Kidney (tissue), 14 donors: ENCODE results near the gene STAB2. TPM values are rescaled to one million over a fixed set of nuclear protein-coding genes. Genes with fewer than 3 reads are reported as not detected.

Experiments used
- DNase-seq, 5 donors: peaks; one replicate each; pipeline ENCODE4 v3.0.0-alpha.2; 2013 to 2020
- FAIRE-seq: peaks from 2 replicates; lab custom pipeline; 2012; peaks lifted over from hg19 to GRCh38; lab: Jason Lieb, UNC
- H3K27ac ChIP-seq, 2 donors: one replicate each; pipeline ENCODE4 v1.7.0; 2013; ENCODE audit warnings: low read depth in 2 of 2, low read length in 2 of 2, inconsistent platforms in 1 of 2
- H3K27me3 ChIP-seq: one replicate; pipeline ENCODE4 v1.7.1; 2013; ENCODE audit warnings: low read length, inconsistent platforms; ENCODE audit not compliant: control insufficient read depth, insufficient read depth
- H3K36me3 ChIP-seq, 3 donors: one replicate each; pipeline versions ENCODE4 v1.7.0 to v1.7.1; 2013; ENCODE audit warnings: low read length in 3 of 3, control low read depth in 1 of 3, inconsistent platforms in 1 of 3; ENCODE audit not compliant: insufficient read depth in 3 of 3, control insufficient read depth in 2 of 3
- H3K4me1 ChIP-seq, 3 donors: one replicate each; pipeline versions ENCODE4 v1.7.0 to v1.7.1; 2013; ENCODE audit warnings: low read length in 3 of 3, inconsistent platforms in 1 of 3, low read depth in 1 of 3; ENCODE audit not compliant: control insufficient read depth in 2 of 3, insufficient read depth in 2 of 3
- H3K4me3 ChIP-seq, 3 donors: one replicate each; pipeline versions ENCODE4 v1.7.0 to v1.8.1; 2013; ENCODE audit warnings: low read length in 3 of 3, control low read depth in 1 of 3, inconsistent platforms in 1 of 3
- H3K9ac ChIP-seq, 3 donors: one replicate each; pipeline versions ENCODE4 v1.7.0 to v1.7.1; 2013; ENCODE audit warnings: low read length in 3 of 3, control low read depth in 1 of 3, inconsistent platforms in 1 of 3
- H3K9me3 ChIP-seq, 3 donors: one replicate each; pipeline versions ENCODE4 v1.7.0 to v1.7.1; 2013; ENCODE audit warnings: low read length in 3 of 3, control low read depth in 1 of 3, inconsistent platforms in 1 of 3; ENCODE audit not compliant: control insufficient read depth in 2 of 3, insufficient read depth in 1 of 3
- intact Hi-C: fragments of 100-400 bp; cut with DNase I; formaldehyde crosslinking; loops from one replicate; pipeline ENCODE4 v1.11.1; 2022
- polyA plus RNA-seq: library from polyadenylated mRNA; stranded (reverse); fragments of 350-450 nt; fragmentation: Illumina TruSeq; extraction: RNeasy Lipid Tissue Mini Kit (QIAGEN cat#74804); gene quantifications from one replicate; pipeline ENCODE4 v1.2.3, GENCODE V29; 2014; ENCODE audit warnings: low read depth, low replicate concordance; ENCODE audit not compliant: insufficient read depth
- total RNA-seq: library from RNA; stranded (reverse); fragmentation: NEBNext Ultra II Directional; extraction: Animal tissue kit (Norgen Biotek cat#: 25700); gene quantifications from one replicate; pipeline ENCODE4 v1.2.1, GENCODE V29; 2021
- TF ChIP-seq, protein P1 (sequence below): IDR thresholded peaks from 3 replicates; pipeline ENCODE4 v1.5.1; 2012; ENCODE audit warnings: mild to moderate bottlenecking, moderate library complexity, borderline replicate concordance; ENCODE audit not compliant: insufficient read depth; ENCODE audit errors: extremely low read depth
- donor health status: control.
- donor health status: control.
- donor health status: control.
- donor health status: control.
- donor health status: control.
- donor health status: DM: yes; HTN: yes; CAD: no.
- donor health status: Normal renal cell carcinoma (clear cell type).

STAB2 gene
- total and polyA plus RNA-seq, 2 donors from 2014 or later: 0.16 TPM; not detected in 1

DNA sequence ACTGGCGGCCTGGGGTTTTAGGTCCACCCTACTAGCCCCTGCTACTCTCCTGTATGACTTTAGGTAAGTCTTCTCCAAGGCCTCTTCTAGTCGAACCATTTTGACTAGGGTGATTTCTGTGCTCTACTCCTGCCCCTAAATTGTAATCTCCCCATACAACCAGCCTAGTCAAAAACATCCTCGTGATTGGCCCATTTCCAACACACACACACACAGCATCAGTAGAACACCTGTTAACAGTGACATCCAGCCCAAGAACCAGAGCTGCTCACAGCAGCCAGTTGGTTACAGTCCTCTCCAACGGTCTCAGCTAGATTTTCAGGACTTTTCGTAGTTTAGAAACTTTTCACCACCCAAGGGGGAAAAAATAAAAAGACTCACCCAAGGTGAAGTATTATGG is 223.0 kb downstream of the STAB2 start:
- no peaks in the 10 kb centered on the region for H3K9me3 ChIP-seq
- FAIRE-seq: no peak
- H3K9ac ChIP-seq: no peak overlapping the region
- H3K4me3 ChIP-seq: no peak overlapping the region
- no peaks in the 10 kb centered on the region for H3K4me1 ChIP-seq
- no peak for DNase-seq
- TF ChIP-seq, protein P1, sequence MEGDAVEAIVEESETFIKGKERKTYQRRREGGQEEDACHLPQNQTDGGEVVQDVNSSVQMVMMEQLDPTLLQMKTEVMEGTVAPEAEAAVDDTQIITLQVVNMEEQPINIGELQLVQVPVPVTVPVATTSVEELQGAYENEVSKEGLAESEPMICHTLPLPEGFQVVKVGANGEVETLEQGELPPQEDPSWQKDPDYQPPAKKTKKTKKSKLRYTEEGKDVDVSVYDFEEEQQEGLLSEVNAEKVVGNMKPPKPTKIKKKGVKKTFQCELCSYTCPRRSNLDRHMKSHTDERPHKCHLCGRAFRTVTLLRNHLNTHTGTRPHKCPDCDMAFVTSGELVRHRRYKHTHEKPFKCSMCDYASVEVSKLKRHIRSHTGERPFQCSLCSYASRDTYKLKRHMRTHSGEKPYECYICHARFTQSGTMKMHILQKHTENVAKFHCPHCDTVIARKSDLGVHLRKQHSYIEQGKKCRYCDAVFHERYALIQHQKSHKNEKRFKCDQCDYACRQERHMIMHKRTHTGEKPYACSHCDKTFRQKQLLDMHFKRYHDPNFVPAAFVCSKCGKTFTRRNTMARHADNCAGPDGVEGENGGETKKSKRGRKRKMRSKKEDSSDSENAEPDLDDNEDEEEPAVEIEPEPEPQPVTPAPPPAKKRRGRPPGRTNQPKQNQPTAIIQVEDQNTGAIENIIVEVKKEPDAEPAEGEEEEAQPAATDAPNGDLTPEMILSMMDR: no peak
- H3K27ac ChIP-seq: no peak overlapping the region
- no peaks in the 10 kb centered on the region for H3K27me3 ChIP-seq
- intact Hi-C loops: no loop called here
- no peaks in the 10 kb centered on the region for H3K36me3 ChIP-seq

- H3K36me3 ChIP-seq: no peaks in the 10 kb centered on the region
- no peak overlapping the region for H3K4me3 ChIP-seq
- no peak for FAIRE-seq
- H3K4me1 ChIP-seq: no peaks in the 10 kb centered on the region
- no peaks in the 10 kb centered on the region for H3K9me3 ChIP-seq
- TF ChIP-seq, protein P1: no peak
- no peak overlapping the region for H3K27ac ChIP-seq
- no peak for DNase-seq
- H3K27me3 ChIP-seq: no peaks in the 10 kb centered on the region
- intact Hi-C loops: no loop called here
- H3K9ac ChIP-seq: no peak overlapping the region
These were observed 224.7 kb downstream of the STAB2 start for GRCh38 chr12:103811791-103812190.

- TF ChIP-seq, protein P1: no peak
- Histone ChIP-seq H3K27me3 (no peaks in the 10 kb centered on the region), H3K4me1 (no peaks in the 10 kb centered on the region), H3K9ac (no peak overlapping the region), H3K36me3 (no peaks in the 10 kb centered on the region), H3K27ac (no peak overlapping the region), H3K4me3 (no peak overlapping the region), H3K9me3 (no peaks in the 10 kb centered on the region)
- DNase-seq: no peak
- intact Hi-C loops: no loop called here
- FAIRE-seq: no peak
These were observed 225.7 kb downstream of the STAB2 start for GRCh38 chr12:103812789-103813188.

GRCh38 chr12:103813426-103813825 is 226.4 kb downstream of the STAB2 start:
- H3K4me1 ChIP-seq: no peaks in the 10 kb centered on the region
- DNase-seq: no peak
- no peak overlapping the region for H3K4me3 ChIP-seq
- TF ChIP-seq, protein P1: no peak
- no peaks in the 10 kb centered on the region for H3K27me3 ChIP-seq
- intact Hi-C loops: no loop called here
- no peaks in the 10 kb centered on the region for H3K9me3 ChIP-seq
- FAIRE-seq: no peak
- no peaks in the 10 kb centered on the region for H3K36me3 ChIP-seq
- no peak overlapping the region for H3K27ac ChIP-seq
- no peak overlapping the region for H3K9ac ChIP-seq
